ENCODE data around the gene CARS2.

- no peak for TF ChIP-seq REST (IDR thresholded peaks at IDR 0.05; ENCODE audit: low read depth)
- TF ChIP-seq TCF7L2 (IDR thresholded peaks at IDR 0.05; ENCODE audit: borderline replicate concordance, extremely low read depth, insufficient read depth, insufficient read length) = no peak
- no peak for TF ChIP-seq CTCF (IDR thresholded peaks at IDR 0.05 in 2 of 3, conservative IDR thresholded peaks at IDR 0.05 in 1 of 3; ENCODE audit: borderline replicate concordance in 1 of 3, insufficient read depth in 1 of 3, low read depth in 2 of 3, low read length in 2 of 3)
- TF ChIP-seq EZH2phosphoT487 (IDR thresholded peaks at IDR 0.05; ENCODE audit: borderline replicate concordance) = no peak
- TF ChIP-seq MAX (IDR thresholded peaks at IDR 0.05) = no peak
- TF ChIP-seq EZH2 (IDR thresholded peaks at IDR 0.05) = no peak
- TF ChIP-seq CEBPB (IDR thresholded peaks at IDR 0.05; ENCODE audit: low read depth) = no peak
- TF ChIP-seq POLR2A (IDR thresholded peaks at IDR 0.05; ENCODE audit: borderline replicate concordance, extremely low read depth, insufficient read depth, insufficient read length) = no peak
Measured at GRCh38 chr13:110628952-110629701, 76.8 kb downstream of the CARS2 start.

Data from HCT116 (cell line).